Body of pancreas (tissue), 4 donors: Measurements from ENCODE around the gene ST6GAL1. TPM values are rescaled to one million over a fixed set of nuclear protein-coding genes. Genes with fewer than 3 reads are reported as not detected.

ENCODE experiments used
- ATAC-seq: fragments of 150-250 bp; one replicate; pipeline ENCODE4 v1.9.1; 2016
- DNase-seq, 4 donors: peaks; one replicate each; pipeline ENCODE4 v3.0.0-alpha.2; 2019
- H3K27ac ChIP-seq, 4 donors: fragments of 200-600 bp; sonication (generic); 1 replicate in 3 of 4; 2 replicates in 1 of 4; pipeline versions ENCODE4 v1.5.1 to v1.6.1; 2016 to 2019; ENCODE audit warnings: mild to moderate bottlenecking in 1 of 4, mixed read lengths in 1 of 4, moderate library complexity in 1 of 4
- H3K27me3 ChIP-seq, 2 donors: fragments of 200-600 bp; sonication (generic); one replicate each; pipeline ENCODE4 v1.6.0; 2016; ENCODE audit warnings: mild to moderate bottlenecking in 1 of 2
- H3K36me3 ChIP-seq, 2 donors: fragments of 200-600 bp; sonication (generic); replicated peaks in 1 of 2; 2 replicates each; pipeline ENCODE4 v1.5.1; 2016; ENCODE audit warnings: low read depth in 2 of 2; ENCODE audit not compliant: insufficient read depth in 1 of 2
- H3K4me1 ChIP-seq: fragments of 200-600 bp; sonication (generic); one replicate; pipeline ENCODE4 v1.6.0; 2016
- H3K4me3 ChIP-seq, 2 donors: fragments of 200-600 bp; sonication (generic); 1 replicate in 1 of 2; 2 replicates in 1 of 2; pipeline ENCODE4 v1.5.1; 2016 to 2019
- H3K9me3 ChIP-seq, 3 donors: fragments of 200-600 bp; sonication (generic); 1 replicate in 2 of 3; 2 replicates in 1 of 3; pipeline ENCODE4 v1.5.1; 2016
- CTCF ChIP-seq, 7 experiments: fragments of 450-650 bp in 4 of 7; fragments of 200-600 bp in 3 of 7; sonication (generic) in 3 of 7; IDR thresholded peaks; one replicate each; pipeline ENCODE4 v1.5.1; 2016 to 2019; ENCODE audit warnings: antibody characterized with exemption in 7 of 7
- POLR2A ChIP-seq, 3 donors: fragments of 450-650 bp; IDR thresholded peaks; one replicate each; pipeline ENCODE4 v1.6.1; 2016; ENCODE audit warnings: antibody characterized with exemption in 3 of 3, mild to moderate bottlenecking in 2 of 3
- WGBS, 2 donors: methylation state at CpG; one replicate each; pipeline ENCODE4 v1.1.5; 2017; 5-methylcytosine and 5-hydroxymethylcytosine counted together
- intact Hi-C: fragments of 100-400 bp; cut with DNase I; formaldehyde crosslinking; loops from one replicate; pipeline ENCODE4 v1.15.1; 2023
- total RNA-seq, 2 donors: library from RNA; depleted of rRNA; stranded (reverse); fragments of >200 nt; gene quantifications; one replicate each; pipeline ENCODE4 v1.1.0, GENCODE V29; 2016

Gene ST6GAL1
- total RNA-seq, 2 donors from 2014 or later: 10.2 to 12.2 TPM

DNA sequence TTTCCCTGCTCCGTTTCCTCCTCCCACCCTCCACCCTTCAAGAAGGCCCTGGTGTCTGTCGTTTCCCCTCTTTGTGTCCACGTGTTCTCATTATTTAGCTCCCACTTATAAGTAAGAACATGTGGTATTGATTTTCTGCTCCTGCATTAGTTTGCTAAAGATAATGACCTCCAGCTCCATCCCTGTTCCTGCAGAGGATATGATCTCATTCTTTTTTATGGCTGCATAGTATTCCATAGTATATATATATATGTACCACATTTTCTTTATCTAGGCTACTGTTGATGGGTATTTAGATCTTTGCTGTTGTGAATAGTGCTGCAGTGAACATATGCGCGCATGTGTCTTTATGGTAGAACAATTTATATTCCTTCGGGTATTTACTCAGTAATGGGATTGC is 4.8 kb downstream of the ST6GAL1 start:
- Histone ChIP-seq H3K27me3 (no peaks in the 10 kb centered on the region), H3K36me3 (no peaks in the 10 kb centered on the region), H3K27ac (no peak overlapping the region), H3K9me3 (no peaks in the 10 kb centered on the region), H3K4me1 (peaks cover 40% of the 10 kb centered on the region), H3K4me3 (no peak overlapping the region)
- TF ChIP-seq CTCF (IDR thresholded peaks at IDR 0.05) (no peak), POLR2A (IDR thresholded peaks at IDR 0.05) (no peak)
- no peak for ATAC-seq
- no peak for DNase-seq
- intact Hi-C loops: no loop called here
- WGBS, 2 donors: 83 to 86% methylated on average over 6 of the region's 6 CpGs

DNA sequence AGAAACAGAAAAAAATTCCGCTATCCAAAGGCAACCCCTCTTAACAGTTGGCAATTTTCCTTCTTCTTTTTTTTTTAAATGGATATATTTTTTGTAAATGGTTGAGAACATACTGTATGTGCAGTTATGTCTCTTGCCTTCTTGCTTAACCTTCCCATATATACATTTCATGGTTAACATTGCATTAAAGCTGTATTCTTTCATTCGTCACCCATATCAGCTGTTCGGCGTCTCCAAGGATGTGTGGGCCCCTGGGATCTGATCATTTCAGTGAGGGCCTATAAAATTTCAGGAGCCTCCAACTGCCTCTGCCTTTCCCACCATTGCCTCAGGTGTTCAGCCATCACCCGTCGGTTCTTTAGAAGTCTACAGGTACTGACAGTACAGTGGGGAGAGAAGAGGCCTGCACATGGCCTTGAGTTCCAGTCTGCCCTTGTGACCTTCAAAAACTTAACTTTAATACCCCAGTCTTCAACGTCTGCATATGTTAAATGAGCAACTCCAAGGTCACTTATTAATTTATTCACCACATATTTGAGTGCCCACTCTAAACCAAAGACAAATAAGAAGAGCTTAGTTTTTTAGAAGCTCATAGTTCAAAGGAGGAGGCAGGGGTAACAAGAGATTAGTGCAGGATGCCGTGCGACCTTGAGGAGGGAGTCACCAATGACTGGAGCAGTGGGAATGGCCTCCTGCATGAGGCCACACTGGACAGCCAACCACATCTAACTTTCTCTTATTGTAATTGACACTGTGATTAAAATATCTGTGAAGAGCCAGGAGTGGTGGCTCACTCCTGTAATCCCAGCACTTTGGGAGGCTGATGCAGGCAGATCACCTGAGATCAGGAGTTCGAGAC is 6.9 kb downstream of the ST6GAL1 start:
- TF ChIP-seq CTCF (IDR thresholded peaks at IDR 0.05): no peak
- no peak for TF ChIP-seq POLR2A (IDR thresholded peaks at IDR 0.05)
- Histone ChIP-seq H3K4me1 (peaks cover 20% of the 10 kb centered on the region), H3K36me3 (no peaks in the 10 kb centered on the region), H3K27me3 (no peaks in the 10 kb centered on the region), H3K4me3 (no peak overlapping the region), H3K9me3 (no peaks in the 10 kb centered on the region), H3K27ac (no peak overlapping the region)
- no peak for ATAC-seq
- DNase-seq: no peak
- 69 to 80% methylated on average over 10 of the region's 10 CpGs for WGBS, 2 donors
- intact Hi-C loops: no loop called here

DNA sequence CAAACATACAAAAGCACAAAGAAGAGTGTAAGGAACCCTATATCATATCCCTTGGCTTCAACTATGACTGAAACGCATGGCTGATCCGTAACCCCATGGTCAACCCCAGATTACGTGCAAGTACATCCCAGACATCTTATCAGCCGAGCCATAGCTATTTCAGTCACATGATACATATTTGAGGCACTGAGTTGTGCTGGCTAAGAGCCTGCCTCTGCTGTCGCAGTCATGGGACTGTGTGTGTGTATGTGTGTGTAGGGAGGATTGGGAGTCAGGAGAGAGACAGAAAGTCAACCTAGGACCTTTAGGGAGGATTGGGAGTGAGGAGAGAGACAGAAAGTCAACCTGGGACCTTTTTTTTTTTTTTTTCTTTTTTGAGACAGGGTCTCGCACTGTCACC is 8.4 kb downstream of the ST6GAL1 start:
- TF ChIP-seq CTCF (IDR thresholded peaks at IDR 0.05) (no peak), POLR2A (IDR thresholded peaks at IDR 0.05) (no peak)
- no peak overlapping the region for H3K4me3 ChIP-seq
- WGBS, 2 donors: 56 to 66% methylated on average over 6 of the region's 6 CpGs
- no peaks in the 10 kb centered on the region for H3K9me3 ChIP-seq
- DNase-seq (peak in 1 of 4 donors; percentile 15), ATAC-seq (peak; percentile 66)
- no peaks in the 10 kb centered on the region for H3K27me3 ChIP-seq
- peak overlapping the region in 3 of 4 donors; percentile 26 to 54 (median 32) for H3K27ac ChIP-seq
- no peaks in the 10 kb centered on the region for H3K36me3 ChIP-seq
- H3K4me1 ChIP-seq: peaks cover 8% of the 10 kb centered on the region
- intact Hi-C loops: no loop called here

GRCh38 chr3:186939536-186939935 is 9.2 kb downstream of the ST6GAL1 start:
- Histone ChIP-seq H3K4me1 (peaks cover 8% of the 10 kb centered on the region), H3K9me3 (no peaks in the 10 kb centered on the region), H3K27ac (no peak overlapping the region), H3K4me3 (no peak overlapping the region), H3K27me3 (no peaks in the 10 kb centered on the region), H3K36me3 (no peaks in the 10 kb centered on the region)
- no peak for ATAC-seq
- TF ChIP-seq CTCF (IDR thresholded peaks at IDR 0.05) (no peak), POLR2A (IDR thresholded peaks at IDR 0.05) (no peak)
- DNase-seq: no peak
- 40 to 59% methylated on average over 1 to 5 of the region's 5 CpGs for WGBS, 2 donors
- intact Hi-C loops: no loop called here

DNA sequence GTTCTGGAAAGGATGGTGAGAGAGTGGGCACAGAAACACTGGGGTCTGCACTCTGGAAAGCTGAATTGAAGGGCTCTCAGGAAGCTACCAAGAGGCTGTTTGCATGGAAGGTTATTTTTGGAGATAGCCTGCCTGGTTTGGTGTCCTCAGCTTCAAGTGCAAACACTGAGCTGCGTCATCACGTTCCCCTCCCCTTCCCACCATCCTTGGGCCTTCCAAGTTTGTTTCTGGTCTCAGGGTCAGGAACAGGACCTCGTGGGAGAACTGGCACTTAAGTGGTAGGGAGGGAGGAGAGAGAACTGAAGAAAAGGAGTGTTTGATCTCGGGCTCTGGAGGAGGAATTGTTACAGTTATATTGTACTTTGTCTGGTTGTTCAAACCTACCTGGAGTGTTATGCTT is 10.6 kb downstream of the ST6GAL1 start:
- Histone ChIP-seq H3K27me3 (no peaks in the 10 kb centered on the region), H3K36me3 (no peaks in the 10 kb centered on the region), H3K4me1 (peaks cover 8% of the 10 kb centered on the region), H3K4me3 (no peak overlapping the region), H3K27ac (no peak overlapping the region), H3K9me3 (no peaks in the 10 kb centered on the region)
- no peak for TF ChIP-seq CTCF (IDR thresholded peaks at IDR 0.05)
- no peak for TF ChIP-seq POLR2A (IDR thresholded peaks at IDR 0.05)
- no peak for ATAC-seq
- intact Hi-C loops: no loop called here
- WGBS, 2 donors: 21 to 34% methylated on average over 4 of the region's 4 CpGs
- no peak for DNase-seq
